ENCODE data around the gene EFNA5. TPM values are rescaled to one million over a fixed set of nuclear protein-coding genes. Genes with fewer than 3 reads are reported as not detected.

Gene EFNA5
- total RNA-seq, 1 donor from 2014 or later = 9.2 TPM

- DNase-seq (ENCODE audit: low spot score) = no peak
Observed at GRCh38 chr5:107673039-107673367, 2.3 kb upstream of the EFNA5 start.

DNA sequence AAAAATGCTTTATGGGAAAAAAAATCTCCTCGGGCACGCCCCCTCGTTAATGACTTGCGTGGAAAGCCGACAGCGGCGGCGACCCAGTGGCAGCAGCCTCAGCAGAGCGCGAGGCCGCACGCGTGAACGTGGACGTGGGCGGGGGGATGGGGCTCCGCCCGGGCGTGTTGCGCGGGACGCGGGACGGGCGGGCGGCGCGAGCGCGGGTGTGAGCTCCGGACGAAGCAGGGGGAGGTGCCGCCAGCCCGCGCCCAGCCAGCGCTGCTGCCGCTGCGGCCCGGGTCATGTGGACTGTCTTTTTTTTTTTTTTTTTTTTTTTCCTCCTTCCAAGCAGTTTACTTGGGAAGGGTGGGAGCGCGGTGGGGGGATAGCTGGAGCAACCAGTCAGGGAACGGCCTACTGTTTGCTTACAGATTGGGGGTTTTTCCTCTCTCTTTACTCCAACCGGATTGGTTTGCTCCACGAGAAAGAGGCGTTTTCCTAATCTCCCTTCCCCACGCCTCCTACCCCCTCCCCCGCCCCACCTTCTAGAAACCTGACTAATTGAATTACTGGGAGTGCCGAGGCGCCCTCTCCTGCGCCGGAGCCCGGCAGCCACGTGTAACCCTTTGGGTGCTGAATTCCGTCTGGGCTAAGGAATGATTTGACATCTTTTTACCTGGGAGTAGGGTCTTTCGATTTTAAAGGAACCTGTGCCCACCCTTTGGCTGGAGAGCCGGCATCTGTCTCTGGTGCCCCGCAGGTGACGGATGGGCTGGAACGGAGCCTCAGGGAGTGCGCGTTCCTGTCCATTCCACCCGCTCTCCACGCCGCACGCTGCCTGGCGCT lies 1.7 kb upstream of the EFNA5 start:
- no peak for DNase-seq (ENCODE audit: low spot score)

DNA sequence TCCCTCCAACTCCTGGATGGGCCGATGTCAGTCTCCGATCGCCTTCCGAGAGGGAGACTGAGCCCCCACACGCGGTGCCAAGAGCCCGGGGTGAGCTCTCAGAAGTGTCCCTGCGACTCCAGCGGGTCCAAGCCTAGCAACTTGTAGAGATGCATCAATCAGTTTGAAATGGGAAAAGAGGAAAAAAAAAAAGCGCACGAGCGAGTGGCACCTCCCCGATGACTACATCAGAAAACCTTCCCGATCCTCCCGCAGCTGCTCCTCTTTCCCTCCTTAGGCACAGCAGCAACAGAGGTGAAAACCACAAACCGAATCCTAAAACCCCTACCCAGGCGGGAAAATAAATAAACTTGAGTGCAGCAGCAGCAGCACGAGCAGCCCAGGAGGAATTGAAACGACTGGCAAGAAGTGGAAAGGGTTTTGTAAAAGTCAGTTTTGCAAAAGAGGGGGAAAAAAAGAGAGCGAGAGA lies 1.0 kb upstream of the EFNA5 start:
- DNase-seq (ENCODE audit: low spot score) = no peak

DNA sequence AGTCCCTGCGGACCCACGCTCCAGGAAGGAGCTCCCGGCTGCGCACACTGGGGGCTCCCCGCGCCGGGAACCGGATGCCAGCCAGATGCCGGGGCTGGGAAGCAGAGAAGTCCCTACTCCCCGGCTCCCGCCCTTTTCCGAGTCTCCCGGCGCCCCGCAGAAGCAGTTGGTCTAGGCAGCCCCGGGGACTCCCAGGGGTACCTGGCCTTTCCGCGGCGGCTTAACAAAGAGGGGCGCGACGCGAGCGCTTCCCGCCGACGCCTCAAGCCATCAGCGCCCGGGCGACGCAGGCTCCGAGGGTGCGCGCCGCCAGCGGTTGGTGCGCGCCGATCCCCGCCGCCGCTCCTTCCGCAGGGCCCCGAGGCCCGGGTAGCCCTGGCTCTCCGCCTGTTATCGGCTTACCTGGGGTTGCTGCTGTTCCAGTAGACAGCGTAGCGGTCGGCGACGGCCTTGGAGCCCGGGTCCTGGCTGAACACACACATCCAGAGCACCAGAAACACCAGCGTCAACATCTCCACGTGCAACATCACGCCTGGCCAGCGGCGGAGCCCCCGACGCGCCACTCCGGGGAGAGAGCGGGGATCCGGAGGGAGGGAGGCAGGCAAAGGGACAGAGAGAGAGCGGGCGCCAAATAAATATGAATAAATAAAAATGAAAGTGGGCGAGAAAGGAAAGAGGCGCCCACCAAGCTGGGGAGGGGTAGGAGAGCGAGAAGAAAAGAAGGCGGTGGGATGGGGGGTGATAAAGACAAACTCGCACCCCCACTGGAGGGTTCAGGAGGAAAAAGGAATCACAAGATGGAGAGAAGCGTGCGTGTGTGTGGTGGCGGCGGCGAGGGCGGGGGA lies 428 bp downstream of the EFNA5 start:
- no peak for DNase-seq (ENCODE audit: low spot score)

GRCh38 chr5:107669096-107670031 lies 1.4 kb downstream of the EFNA5 start:
- no peak for DNase-seq (ENCODE audit: low spot score)

GRCh38 chr5:107668154-107669095 lies 2.3 kb downstream of the EFNA5 start:
- no peak for DNase-seq (ENCODE audit: low spot score)

- DNase-seq (ENCODE audit: low spot score) = no peak
Observed at GRCh38 chr5:107666051-107666655, 4.6 kb downstream of the EFNA5 start.

DNA sequence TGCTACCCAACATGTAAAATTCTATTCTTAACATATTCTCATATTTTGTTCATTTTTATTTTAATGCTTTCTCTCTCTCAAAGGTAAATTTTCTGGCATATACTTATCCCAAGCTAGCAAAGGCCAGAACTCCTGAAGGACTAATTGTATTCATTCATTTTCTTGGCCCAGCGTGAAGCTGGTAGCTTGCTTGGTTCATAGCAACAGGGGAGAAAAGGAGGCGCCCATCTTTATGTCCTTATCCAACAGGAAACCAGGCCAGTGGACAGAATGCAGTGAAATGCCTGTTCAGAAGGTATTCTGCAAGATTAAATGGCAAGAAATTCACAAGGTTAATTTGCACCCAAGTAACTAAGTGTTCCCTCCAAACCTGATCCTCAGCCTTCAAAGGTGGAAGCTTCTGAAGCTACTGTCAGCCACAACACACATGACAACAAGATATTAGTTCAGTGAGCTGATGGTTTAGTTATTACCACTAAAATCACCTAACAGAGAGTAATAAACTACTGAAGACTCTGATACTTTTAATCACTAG lies 5.6 kb downstream of the EFNA5 start:
- DNase-seq (ENCODE audit: low spot score) = no peak

- no peak for DNase-seq (ENCODE audit: low spot score)
Observed at GRCh38 chr5:107663697-107664096, 7.0 kb downstream of the EFNA5 start.

DNA sequence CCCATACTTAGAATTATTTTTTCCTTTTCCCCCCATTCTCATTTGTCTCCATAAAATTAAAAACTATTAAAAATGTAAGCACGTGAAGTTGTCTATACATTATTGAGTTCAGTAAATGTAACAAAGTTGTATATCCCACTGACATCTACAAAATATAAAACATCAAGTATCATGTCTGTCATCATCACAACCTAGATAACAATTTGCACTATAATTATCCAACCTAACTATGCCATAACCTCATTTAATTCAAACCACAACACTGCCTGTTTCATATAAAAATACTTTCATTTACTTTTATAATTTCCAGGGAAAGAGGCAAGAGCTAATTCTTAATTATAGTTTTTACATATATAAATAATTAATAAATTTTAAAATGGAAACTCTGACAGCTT lies 9.1 kb downstream of the EFNA5 start:
- no peak for DNase-seq (ENCODE audit: low spot score)

- no peak for DNase-seq (ENCODE audit: low spot score)
Observed at GRCh38 chr5:107661038-107661649, 9.6 kb downstream of the EFNA5 start.

DNA sequence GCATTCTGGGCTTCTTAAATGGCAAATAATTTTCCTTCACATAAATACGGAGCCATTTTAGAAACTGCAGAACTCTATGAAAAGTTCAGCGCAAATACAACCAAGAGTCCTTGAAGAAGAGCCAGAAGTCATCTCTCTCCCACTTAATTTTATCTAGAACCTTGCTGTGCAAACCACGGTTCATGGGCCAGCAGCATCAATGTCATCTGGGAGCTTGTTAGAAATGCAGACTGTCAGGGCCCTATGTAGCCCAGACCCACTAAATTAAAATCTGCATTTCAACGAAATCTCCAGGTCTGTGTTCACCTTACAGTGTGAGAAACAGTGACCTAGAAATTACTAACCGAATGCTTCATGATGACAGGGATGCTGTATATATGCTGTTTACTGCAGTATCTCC lies 12.2 kb downstream of the EFNA5 start:
- no peak for DNase-seq (ENCODE audit: low spot score)

GRCh38 chr5:107655831-107656230 lies 14.9 kb downstream of the EFNA5 start:
- DNase-seq (ENCODE audit: low spot score) = no peak

- DNase-seq (ENCODE audit: low spot score) = no peak
Observed at GRCh38 chr5:107654827-107655226, 15.9 kb downstream of the EFNA5 start.

- DNase-seq (ENCODE audit: low spot score) = no peak
Observed at GRCh38 chr5:107653685-107654084, 17.1 kb downstream of the EFNA5 start.

- no peak for DNase-seq (ENCODE audit: low spot score)
Observed at GRCh38 chr5:107652839-107653607, 17.7 kb downstream of the EFNA5 start.

DNA sequence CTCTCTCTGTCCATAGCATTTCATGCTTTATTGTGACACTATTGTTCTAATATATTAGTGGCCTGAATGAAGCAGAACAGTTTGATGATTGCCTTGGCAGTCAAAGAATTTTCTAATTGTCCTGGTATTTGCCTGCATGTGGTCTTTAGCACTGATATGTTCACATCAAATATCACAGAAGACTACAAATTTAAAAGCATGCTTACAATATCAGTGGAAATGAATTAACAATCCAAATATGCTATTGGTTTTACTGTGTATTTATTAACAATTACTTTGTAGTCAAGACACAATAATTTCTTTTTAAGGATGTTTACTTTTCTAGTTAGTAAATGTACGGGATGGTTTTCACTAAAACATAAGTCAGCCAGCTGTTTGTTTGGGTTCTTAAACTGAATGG lies 18.3 kb downstream of the EFNA5 start:
- DNase-seq (ENCODE audit: low spot score) = no peak

DNA sequence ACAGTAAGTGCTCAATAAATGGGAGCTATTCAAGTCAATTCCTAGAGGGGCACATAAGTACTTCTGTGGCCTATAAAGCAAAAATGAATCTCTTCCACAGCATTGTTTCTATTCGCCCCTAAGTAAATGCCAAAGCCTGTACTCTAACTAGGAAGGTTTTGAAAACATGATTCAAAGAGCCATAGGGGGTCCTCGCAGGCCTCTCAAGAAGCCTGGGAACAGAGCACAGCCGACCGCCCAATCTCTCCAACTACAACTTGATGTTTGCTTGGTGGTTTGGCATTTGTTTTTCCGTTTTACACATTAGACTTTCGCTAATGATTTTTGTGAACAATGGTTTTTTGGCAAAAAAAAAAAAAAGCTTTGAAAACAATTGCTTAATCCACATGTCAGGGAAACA lies 19.4 kb downstream of the EFNA5 start:
- DNase-seq (ENCODE audit: low spot score) = no peak

Measured in mesenteric fat pad (tissue), 1 donor.